Type B pancreatic cell (in vitro differentiated cells): ENCODE measurements around the gene INO80. TPM values are rescaled to one million over a fixed set of nuclear protein-coding genes. Genes with fewer than 3 reads are reported as not detected.

Experiments used
- DNase-seq: peaks from one replicate; pipeline ENCODE4 v3.0.0; 2021; ENCODE audit warnings: mixed read lengths; ENCODE audit not compliant: unreplicated experiment; ENCODE audit errors: extremely low spot score
- H3K27ac Mint-ChIP-seq: 2 replicates; pipeline ENCODE4 v1.8.0; 2021; ENCODE audit warnings: mild to moderate bottlenecking, mixed read lengths
- H3K27me3 Mint-ChIP-seq: 2 replicates; pipeline ENCODE4 v1.8.0; 2021; ENCODE audit warnings: mixed read lengths
- H3K36me3 Mint-ChIP-seq: 2 replicates; pipeline ENCODE4 v1.8.0; 2021; ENCODE audit warnings: mixed read lengths
- H3K4me1 Mint-ChIP-seq: one replicate; pipeline ENCODE4 v1.8.0; 2021; ENCODE audit warnings: mixed read lengths; ENCODE audit not compliant: unreplicated experiment
- H3K4me3 Mint-ChIP-seq: 2 replicates; pipeline ENCODE4 v1.8.0; 2021; ENCODE audit warnings: mild to moderate bottlenecking, mixed read lengths
- H3K9me3 Mint-ChIP-seq: 2 replicates; pipeline ENCODE4 v1.8.0; 2021; ENCODE audit warnings: mixed read lengths
- total RNA-seq: library from RNA; stranded (reverse); gene quantifications from 2 replicates; pipeline ENCODE4 v1.2.1, GENCODE V29; 2021; ENCODE audit warnings: low replicate concordance
- TF ChIP-seq, protein P1 (sequence below): fragments of 200-600 bp; sonication (generic); conservative IDR thresholded peaks from 2 replicates; pipeline ENCODE4 v1.5.0; 2021; ENCODE audit warnings: antibody characterized with exemption, mild to moderate bottlenecking

INO80 gene
- total RNA-seq, 1 donor from 2014 or later = 22.3 TPM

DNA sequence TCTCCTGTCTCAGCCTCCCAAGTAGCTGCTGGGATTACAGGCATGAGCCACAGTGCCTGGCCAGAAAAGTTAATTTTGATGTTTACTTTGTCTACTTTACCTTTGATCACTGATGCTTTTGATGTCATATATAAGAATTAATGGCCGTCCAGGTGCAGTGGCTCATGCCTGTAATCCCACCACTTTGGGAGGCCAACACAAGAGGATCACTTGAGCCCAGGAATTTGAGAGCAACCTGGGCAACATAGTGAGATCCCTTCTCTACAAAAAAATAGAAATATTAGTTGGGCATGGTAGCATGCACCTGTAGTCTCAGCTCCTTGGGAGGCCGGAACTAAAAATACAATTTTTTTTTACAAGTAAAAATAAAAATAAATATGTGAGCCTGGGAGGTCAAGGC, 6.8 kb upstream of the INO80 start:
- TF ChIP-seq, protein P1, sequence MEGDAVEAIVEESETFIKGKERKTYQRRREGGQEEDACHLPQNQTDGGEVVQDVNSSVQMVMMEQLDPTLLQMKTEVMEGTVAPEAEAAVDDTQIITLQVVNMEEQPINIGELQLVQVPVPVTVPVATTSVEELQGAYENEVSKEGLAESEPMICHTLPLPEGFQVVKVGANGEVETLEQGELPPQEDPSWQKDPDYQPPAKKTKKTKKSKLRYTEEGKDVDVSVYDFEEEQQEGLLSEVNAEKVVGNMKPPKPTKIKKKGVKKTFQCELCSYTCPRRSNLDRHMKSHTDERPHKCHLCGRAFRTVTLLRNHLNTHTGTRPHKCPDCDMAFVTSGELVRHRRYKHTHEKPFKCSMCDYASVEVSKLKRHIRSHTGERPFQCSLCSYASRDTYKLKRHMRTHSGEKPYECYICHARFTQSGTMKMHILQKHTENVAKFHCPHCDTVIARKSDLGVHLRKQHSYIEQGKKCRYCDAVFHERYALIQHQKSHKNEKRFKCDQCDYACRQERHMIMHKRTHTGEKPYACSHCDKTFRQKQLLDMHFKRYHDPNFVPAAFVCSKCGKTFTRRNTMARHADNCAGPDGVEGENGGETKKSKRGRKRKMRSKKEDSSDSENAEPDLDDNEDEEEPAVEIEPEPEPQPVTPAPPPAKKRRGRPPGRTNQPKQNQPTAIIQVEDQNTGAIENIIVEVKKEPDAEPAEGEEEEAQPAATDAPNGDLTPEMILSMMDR = no peak
- Mint-ChIP-seq H3K4me1 (no peaks in the 10 kb centered on the region), H3K36me3 (no peaks in the 10 kb centered on the region), H3K9me3 (no peaks in the 10 kb centered on the region), H3K27ac (no peak overlapping the region), H3K4me3 (no peak overlapping the region), H3K27me3 (no peaks in the 10 kb centered on the region)
- DNase-seq = no peak

DNA sequence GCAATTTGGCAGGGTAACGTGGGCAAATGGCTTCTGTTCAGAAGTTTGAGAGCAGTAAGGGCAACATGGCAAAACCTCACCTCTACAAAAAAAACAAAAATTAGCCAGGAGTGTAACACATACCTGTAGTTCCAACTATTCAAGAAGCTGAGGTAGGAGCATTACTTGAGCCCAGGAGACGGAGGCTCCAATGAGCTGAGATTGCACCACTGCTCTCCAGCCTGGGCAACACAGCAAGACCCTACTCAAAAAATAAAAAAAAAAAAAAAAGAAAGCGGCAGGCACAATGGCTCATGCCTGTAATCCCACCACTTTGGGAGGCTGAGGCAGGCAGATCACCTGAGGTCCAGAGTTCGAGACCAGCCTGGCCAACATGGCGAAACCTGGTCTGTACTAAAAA, 5.9 kb upstream of the INO80 start:
- Mint-ChIP-seq H3K4me1 (no peaks in the 10 kb centered on the region), H3K9me3 (no peaks in the 10 kb centered on the region), H3K36me3 (no peaks in the 10 kb centered on the region), H3K4me3 (no peak overlapping the region), H3K27me3 (no peaks in the 10 kb centered on the region), H3K27ac (no peak overlapping the region)
- DNase-seq = no peak
- TF ChIP-seq, protein P1 = no peak

GRCh38 chr15:41116962-41117252, 827 bp upstream of the INO80 start:
- no peak for DNase-seq
- peak overlapping the region; percentile 99 for H3K27ac Mint-ChIP-seq
- H3K27me3 Mint-ChIP-seq = no peaks in the 10 kb centered on the region
- peaks cover 5% of the 10 kb centered on the region for H3K36me3 Mint-ChIP-seq
- peak overlapping the region; percentile 92 for H3K4me3 Mint-ChIP-seq
- TF ChIP-seq, protein P1 = no peak
- H3K4me1 Mint-ChIP-seq = peaks cover 5% of the 10 kb centered on the region
- H3K9me3 Mint-ChIP-seq = no peaks in the 10 kb centered on the region

- DNase-seq = no peak
- TF ChIP-seq, protein P1 = no peak
- H3K4me1 Mint-ChIP-seq = peaks cover 5% of the 10 kb centered on the region
- peak overlapping the region; percentile 99 for H3K4me3 Mint-ChIP-seq
- no peaks in the 10 kb centered on the region for H3K27me3 Mint-ChIP-seq
- H3K36me3 Mint-ChIP-seq = peaks cover 5% of the 10 kb centered on the region
- peak overlapping the region; percentile 98 for H3K27ac Mint-ChIP-seq
- H3K9me3 Mint-ChIP-seq = no peaks in the 10 kb centered on the region
These were observed 396 bp downstream of the INO80 start for GRCh38 chr15:41115652-41116115.

- H3K27ac Mint-ChIP-seq = peak overlapping the region; percentile 98
- H3K4me1 Mint-ChIP-seq = peaks cover 5% of the 10 kb centered on the region
- peaks cover 5% of the 10 kb centered on the region for H3K36me3 Mint-ChIP-seq
- no peak for DNase-seq
- peak overlapping the region; percentile 99 for H3K4me3 Mint-ChIP-seq
- TF ChIP-seq, protein P1 = peak; percentile 50
- no peaks in the 10 kb centered on the region for H3K9me3 Mint-ChIP-seq
- no peaks in the 10 kb centered on the region for H3K27me3 Mint-ChIP-seq
These were observed 874 bp downstream of the INO80 start for GRCh38 chr15:41115161-41115651.

DNA sequence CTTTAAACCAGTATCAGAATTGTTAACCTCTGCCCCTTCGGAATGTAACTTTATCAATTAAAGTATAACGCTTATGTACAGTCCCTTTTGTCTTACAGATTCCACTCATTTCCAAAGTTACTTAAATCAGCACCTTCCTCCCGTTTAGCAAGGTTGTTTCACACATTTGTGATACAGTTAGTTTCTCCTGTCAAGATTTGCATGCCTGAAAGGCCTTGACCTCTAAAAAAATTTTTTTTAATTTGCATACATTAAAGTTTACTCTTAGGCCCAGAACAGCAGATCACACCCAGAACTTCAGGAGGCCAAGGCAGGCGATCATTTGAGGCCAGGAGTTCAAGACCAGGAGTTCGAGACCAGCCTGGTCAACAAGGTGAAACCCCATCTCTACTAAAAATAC, 9.1 kb downstream of the INO80 start:
- TF ChIP-seq, protein P1 = no peak
- H3K4me1 Mint-ChIP-seq = no peaks in the 10 kb centered on the region
- H3K4me3 Mint-ChIP-seq = no peak overlapping the region

More for the DNA sequence above, 9.1 kb downstream of the INO80 start:
- Mint-ChIP-seq H3K27me3 (no peaks in the 10 kb centered on the region), H3K36me3 (peaks cover 18% of the 10 kb centered on the region), H3K9me3 (no peaks in the 10 kb centered on the region), H3K27ac (peak overlapping the region; percentile 17)
- DNase-seq = no peak
